Hematopoietic multipotent progenitor cell treated with erythropoietin and hydrocortisone succinate and interleukin-3 and kit ligand, for 17 days (in vitro differentiated cells): Measurements from ENCODE around the gene TNNI3.

Source experiments
- DNase-seq: peaks from one replicate; pipeline ENCODE4 v3.0.0-alpha.2; 2015; ENCODE audit warnings: low spot score

Gene TNNI3

GRCh38 chr19:55147545-55148251 is 9.8 kb downstream of the TNNI3 start:
- DNase-seq: no peak

GRCh38 chr19:55146705-55147273 is 10.7 kb downstream of the TNNI3 start:
- no peak for DNase-seq

DNA sequence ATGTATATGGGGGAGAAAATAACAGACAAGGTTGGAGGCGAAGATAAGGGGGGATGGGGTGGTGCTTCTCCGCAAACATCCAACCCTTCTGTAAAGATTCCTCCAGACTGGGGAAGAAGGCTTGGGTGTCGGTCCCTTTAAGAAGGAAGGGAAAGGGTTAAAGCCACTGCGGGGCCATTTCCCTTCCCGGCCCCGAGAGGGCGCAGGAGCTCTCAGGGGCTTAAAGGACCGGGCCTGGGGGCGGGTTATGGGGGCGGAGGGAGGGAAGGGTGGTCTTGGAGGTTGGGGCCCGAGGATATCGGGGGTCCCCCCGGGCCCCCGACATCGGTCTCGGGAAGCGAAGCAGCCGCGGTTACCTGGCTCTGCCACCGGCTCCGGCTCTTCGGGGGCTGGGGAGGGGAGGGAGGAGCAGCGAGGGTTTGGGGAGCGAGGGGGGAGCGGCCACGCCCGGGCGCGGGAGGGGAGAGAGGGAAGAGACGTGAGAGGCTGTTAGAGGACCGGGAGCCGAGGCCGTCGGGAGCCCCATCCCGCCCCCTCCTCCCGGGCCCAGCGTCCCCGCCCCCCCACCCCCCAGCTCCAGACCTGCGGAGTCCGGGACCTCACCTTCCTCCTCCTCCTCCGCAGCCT is 11.3 kb downstream of the TNNI3 start:
- no peak for DNase-seq

DNA sequence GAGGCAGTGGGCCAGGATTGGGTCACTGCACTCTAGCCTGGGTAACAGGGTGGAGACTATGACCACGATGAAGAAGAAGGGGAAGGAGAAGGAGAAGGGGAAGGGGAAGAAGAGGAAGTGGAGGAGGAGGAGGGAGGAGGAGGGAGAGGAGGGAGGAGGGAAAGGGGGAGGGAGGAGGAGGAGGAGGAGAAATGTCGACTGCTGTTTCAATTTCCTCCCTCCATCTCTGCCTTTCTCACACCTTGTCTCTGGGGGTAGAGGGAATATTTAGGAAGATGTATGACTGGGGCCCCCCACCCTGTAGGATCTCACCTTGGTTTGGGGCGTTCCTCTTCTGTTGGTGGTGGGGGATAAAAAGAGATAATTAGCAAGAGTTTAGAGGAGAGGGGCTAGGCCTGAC is 12.3 kb downstream of the TNNI3 start:
- DNase-seq: no peak

GRCh38 chr19:55141696-55142095 is 15.8 kb downstream of the TNNI3 start:
- no peak for DNase-seq

DNA sequence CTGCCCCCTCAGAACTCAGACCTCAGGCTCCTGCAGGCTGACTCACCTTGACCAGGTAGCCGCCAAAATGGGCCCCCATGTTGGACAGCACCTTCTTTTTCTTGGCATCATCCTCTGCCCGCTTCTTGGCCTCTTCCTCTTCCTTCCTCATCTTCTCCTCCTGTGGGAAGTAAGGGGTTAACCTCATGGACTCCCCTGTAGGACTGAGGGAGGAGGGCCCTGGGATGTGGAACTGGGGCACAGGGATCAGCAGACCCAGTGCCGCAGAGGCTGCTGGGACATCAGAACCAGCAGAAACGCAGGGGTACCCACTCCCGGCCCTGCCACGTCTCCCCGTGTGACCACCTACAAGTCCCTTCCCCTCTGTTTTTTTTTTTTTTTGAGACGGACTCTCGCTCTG is 19.6 kb downstream of the TNNI3 start:
- DNase-seq: no peak

- DNase-seq: no peak
Measured at GRCh38 chr19:55136399-55137102, 21.0 kb downstream of the TNNI3 start.

DNA sequence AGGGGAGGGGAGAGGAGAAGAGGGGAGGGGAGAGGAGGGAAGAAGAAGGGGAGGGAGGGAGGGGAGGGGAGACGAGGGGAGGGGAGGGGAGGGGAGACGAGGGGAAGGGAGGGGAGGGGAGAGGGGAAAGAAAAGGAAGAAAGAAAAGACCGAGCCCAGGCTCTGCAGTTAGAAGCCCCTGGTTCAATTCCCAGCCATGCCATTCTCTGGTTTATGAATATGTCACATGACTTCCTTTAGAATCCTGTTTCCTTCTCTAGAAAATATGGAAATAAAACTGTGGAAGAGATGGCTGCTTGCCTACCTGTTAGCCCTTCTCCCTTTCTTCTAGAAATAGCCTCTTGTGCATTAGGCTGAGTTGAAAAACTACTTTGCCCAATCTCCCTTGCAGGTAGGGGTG is 22.8 kb downstream of the TNNI3 start:
- no peak for DNase-seq

DNA sequence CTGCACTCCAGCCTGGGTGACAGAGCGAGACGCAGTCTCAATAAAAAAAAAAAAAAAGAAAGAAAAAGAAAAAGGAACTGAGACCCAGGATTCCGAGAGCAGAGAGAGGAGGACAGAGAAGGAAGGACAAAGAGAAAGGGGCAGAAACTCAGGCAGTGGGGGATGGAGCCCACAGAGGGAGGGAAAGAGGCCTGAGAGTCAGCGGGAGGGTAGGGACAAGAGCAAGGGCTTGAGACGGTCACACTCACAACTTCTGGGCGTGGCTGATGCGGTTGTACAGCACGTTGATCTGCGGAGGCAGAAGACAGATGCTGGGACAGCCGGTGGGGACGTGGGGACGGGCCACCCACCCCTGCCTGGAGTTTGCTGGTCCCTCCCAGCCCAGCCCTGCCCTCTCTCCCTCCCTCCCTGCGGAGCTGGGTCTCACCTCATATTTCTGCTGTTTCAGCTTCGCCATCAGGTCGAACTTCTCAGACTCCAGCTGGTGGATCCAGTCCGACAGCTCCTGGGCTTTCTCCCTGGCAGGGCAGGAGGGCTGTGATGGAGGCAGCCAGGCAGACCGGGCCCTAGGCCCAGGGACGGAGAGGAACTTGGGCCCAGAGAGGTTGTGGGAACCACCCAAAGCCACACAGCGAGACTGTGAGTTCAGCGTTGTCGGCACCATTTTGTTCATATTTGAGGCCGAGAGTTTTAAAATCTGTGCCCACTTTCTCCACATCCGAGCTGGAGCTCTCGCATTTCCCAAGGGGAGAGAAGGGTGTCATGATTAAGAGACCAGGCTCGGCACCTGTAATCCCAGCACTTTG is 23.7 kb downstream of the TNNI3 start:
- DNase-seq: no peak

DNA sequence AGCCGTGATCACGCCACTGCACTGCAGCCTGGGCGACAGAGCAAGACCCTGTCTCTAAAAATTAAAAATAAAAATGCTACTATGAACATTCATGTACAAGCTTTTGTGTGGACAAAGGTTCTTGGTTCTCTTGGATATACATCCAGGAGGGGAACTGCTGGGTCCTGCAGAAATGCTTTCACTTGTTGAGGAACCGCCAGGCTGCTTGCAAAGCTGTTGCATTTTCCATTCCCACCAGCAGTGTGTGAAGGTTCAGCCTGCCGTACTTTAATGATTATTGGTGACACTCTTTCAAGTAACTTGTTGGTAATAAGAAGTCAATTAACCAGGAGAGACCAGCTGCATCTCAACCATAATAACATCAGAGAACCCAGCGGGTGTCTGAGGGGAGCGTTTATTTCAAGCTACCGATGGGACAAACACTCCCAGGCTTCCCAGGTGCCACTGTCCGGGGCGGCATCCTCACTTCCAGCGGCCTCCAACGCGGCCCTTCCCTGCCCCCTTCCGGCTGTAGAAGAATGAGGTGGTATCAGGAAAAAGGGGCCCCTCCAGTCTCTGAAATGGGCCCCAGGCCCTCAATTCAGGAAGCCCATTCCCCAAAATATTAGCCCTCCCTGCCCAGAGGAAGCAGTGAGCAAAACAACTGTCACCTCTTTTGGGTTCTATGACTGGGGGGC is 24.9 kb downstream of the TNNI3 start:
- DNase-seq: no peak

DNA sequence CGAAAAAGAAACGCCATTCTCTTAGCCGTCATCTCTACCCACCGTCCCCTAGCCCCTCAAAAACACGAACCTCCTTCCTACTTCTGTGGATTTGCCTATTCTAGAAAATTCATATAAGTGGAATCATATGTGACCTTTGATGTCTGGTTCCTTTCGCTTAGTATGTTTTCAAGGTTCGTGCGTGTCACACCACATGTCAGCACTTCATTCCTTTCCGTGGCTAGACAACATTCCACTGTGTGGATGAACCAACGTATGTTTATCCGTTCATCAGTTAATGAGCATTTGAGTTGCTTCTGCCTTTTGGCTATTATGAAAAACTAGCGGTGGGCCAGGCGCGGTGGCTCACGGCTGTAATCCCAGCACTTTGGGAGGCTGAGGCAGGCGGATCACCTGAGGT is 26.1 kb downstream of the TNNI3 start:
- DNase-seq: no peak

- DNase-seq: no peak
Measured at GRCh38 chr19:55119053-55119452, 38.5 kb downstream of the TNNI3 start.

DNA sequence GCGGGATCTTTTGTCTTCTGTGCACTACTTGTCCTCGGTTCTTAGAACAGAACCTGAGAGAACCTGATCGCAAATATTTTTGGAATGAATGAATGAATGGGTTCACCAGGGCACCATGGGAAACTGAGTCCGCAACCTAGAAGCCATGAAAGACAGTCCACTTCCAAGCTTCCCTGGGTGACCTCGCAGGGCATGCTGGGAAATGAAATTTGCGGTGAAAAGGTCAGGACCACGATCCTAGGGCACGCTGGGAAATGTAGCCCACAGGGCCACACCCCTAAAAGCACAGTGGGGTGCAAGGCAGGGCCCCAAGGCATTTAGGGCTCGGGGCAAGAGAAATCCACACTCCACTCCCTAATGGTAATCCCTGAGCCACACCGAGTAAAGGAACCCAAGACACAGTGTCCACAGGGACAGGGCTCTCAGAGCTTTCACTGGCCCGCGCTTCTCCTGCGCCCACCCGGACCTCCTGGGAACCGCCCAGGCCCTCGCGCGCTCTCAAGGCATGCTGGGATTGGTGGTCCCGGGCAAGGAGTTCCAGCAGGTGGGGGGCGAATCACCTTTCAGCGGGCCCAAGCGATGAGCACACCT is 39.0 kb downstream of the TNNI3 start:
- DNase-seq: peak; percentile 19

DNA sequence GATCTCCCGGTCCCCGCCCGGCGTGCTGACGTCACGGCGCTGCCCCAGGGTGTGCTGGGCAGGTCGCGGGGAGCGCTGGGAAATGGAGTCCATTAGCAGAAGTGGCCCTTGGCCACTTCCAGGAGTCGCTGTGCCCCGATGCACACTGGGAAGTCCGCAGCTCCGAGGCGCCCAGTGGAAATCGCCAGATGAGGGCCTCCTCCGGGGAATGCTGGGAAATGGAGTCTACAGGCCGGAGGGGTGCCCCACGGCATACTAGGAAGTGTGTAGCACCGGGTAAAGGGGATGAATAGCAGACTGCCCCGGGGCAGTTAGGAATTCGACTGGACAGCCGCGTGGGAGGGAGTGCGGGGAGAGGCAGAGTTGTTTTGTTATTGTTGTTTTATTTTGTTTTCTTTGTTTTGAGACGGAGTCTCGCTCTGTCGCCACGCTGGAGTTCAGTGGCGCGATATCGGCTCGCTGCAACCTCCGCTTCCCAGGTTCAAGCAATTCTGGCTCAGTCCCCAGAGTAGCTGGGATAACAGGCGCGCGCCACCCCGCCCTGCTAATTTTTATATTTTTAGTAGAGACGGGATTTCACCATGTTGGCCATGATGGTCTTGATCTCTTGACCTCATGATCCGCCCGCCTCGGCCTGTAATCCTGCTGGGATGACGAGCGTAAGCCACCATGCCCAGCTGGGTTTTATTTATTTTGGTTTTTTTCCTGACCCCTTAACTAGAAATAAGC is 39.7 kb downstream of the TNNI3 start:
- peak; percentile 98 for DNase-seq

GRCh38 chr19:55116859-55117662 is 40.5 kb downstream of the TNNI3 start, which contains the start of gene PPP1R12C:
PPP1R12C (minus strand) TSS chr19:55117637; CDS start chr19:55117543, 94 bp downstream.
- DNase-seq: peak; percentile 26

DNA sequence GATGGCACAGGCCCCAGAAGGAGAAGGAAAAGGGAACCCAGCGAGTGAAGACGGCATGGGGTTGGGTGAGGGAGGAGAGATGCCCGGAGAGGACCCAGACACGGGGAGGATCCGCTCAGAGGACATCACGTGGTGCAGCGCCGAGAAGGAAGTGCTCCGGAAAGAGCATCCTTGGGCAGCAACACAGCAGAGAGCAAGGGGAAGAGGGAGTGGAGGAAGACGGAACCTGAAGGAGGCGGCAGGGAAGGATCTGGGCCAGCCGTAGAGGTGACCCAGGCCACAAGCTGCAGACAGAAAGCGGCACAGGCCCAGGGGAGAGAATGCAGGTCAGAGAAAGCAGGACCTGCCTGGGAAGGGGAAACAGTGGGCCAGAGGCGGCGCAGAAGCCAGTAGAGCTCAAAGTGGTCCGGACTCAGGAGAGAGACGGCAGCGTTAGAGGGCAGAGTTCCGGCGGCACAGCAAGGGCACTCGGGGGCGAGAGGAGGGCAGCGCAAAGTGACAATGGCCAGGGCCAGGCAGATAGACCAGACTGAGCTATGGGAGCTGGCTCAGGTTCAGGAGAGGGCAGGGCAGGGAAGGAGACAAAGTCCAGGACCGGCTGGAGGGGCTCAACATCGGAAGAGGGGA is 41.2 kb downstream of the TNNI3 start:
- DNase-seq: peak; percentile 26

DNA sequence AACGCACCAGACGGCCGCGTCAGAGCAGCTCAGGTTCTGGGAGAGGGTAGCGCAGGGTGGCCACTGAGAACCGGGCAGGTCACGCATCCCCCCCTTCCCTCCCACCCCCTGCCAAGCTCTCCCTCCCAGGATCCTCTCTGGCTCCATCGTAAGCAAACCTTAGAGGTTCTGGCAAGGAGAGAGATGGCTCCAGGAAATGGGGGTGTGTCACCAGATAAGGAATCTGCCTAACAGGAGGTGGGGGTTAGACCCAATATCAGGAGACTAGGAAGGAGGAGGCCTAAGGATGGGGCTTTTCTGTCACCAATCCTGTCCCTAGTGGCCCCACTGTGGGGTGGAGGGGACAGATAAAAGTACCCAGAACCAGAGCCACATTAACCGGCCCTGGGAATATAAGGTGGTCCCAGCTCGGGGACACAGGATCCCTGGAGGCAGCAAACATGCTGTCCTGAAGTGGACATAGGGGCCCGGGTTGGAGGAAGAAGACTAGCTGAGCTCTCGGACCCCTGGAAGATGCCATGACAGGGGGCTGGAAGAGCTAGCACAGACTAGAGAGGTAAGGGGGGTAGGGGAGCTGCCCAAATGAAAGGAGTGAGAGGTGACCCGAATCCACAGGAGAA is 42.0 kb downstream of the TNNI3 start:
- DNase-seq: no peak

GRCh38 chr19:55114566-55115145 is 42.9 kb downstream of the TNNI3 start:
- no peak for DNase-seq
